HEK293T (cell line): ENCODE results near the gene PRR36.

Experiments
- BHLHE40 ChIP-seq: fragments of 450-650 bp; IDR thresholded peaks from 2 replicates; pipeline ENCODE4 v1.6.1; 2016; ENCODE audit warnings: mild to moderate bottlenecking, moderate library complexity, borderline replicate concordance
- ELF4 ChIP-seq: fragments of 450-650 bp; IDR thresholded peaks from 2 replicates; pipeline ENCODE4 v1.6.1; 2017; ENCODE audit warnings: antibody characterized with exemption
- FOXA1 ChIP-seq: fragments of 450-650 bp; IDR thresholded peaks from 2 replicates; pipeline ENCODE4 v1.6.1; 2016; ENCODE audit warnings: mild to moderate bottlenecking
- ZNF384 ChIP-seq: fragments of 450-650 bp; IDR thresholded peaks from 2 replicates; pipeline ENCODE4 v1.6.1; 2016

- no peak for TF ChIP-seq BHLHE40
- no peak for TF ChIP-seq ELF4
- TF ChIP-seq ZNF384, result no peak
- no peak for TF ChIP-seq FOXA1
Measured at GRCh38 chr19:7901337-7901736, 27.1 kb upstream of the PRR36 start.
